ENCODE measurements around the gene FAM117A. TPM values are rescaled to one million over a fixed set of nuclear protein-coding genes. Genes with fewer than 3 reads are reported as not detected.
A peak's percentile ranks its signal among the peaks of the same experiment; 100 is the strongest.

Gene FAM117A
- total RNA-seq, 2 donors from 2014 or later, result 22.4 to 36.4 TPM

GRCh38 chr17:49699966-49700575, 63.9 kb downstream of the FAM117A start:
- H3K4me1 Mint-ChIP-seq (ENCODE audit: low read depth in 2 of 2), result peaks cover 22 to 23% of the 10 kb centered on the region in 2 donors
- DNase-seq (ENCODE audit: low spot score) (peak; percentile 45), ATAC-seq (no peak)
- H3K36me3 Mint-ChIP-seq, result peaks cover 15% of the 10 kb centered on the region
- H3K4me3 Mint-ChIP-seq, result no peak overlapping the region
- no peaks in the 10 kb centered on the region for H3K27me3 Mint-ChIP-seq
- H3K9me3 Mint-ChIP-seq, result no peaks in the 10 kb centered on the region
- H3K27ac Mint-ChIP-seq, result peak overlapping the region; percentile 9 to 42

DNA sequence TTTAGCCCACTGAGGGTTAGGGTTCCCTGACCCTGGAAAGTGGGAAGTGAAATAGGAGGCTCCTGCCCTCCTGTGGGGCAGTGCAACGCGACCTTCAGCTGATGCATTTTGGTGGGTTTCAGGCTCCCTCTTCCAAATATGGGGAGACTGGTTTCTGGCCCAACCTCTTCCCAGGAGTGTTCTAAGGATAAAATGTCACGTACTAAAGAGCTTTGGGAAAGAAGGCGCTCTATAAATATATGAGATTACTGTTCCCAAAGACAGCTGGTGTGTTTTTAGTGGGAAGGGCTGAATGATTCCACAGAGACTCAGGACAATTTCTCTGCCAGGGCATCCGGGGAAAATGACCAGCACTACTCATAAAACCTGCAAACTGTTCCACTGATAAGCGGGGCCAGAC, 65.9 kb downstream of the FAM117A start:
- ATAC-seq, result no peak
- Mint-ChIP-seq H3K4me1 (ENCODE audit: low read depth in 2 of 2) (peaks cover 22 to 24% of the 10 kb centered on the region in 2 donors), H3K36me3 (peaks cover 12% of the 10 kb centered on the region), H3K27ac (no peak overlapping the region), H3K4me3 (no peak overlapping the region), H3K27me3 (no peaks in the 10 kb centered on the region), H3K9me3 (no peaks in the 10 kb centered on the region)
- peak; percentile 31 for DNase-seq (ENCODE audit: low spot score)

DNA sequence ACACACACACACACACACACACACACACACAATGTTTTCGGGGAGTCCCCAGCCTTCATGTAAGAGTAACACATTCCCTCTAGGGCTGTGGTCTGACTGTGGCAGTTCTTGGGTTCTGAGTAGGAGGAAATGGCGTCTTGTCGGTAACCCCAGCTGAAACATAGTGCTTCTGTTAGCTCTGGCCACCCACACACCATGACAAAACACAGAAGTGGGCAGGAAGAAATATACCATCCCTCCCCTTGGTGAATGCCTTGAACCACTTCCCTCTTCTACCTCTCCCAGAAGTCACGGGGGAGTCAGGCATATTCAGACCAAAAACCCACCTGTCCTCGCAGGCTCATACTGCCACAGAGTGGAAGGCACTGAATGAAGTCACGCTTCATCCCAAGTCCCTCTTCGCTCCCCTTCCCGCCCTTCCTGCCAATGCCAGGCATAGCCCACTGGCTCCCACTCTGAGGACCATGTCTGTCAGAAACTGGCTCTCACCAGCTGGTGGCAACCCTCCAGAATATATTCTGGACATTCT, 67.6 kb downstream of the FAM117A start:
- no peaks in the 10 kb centered on the region for H3K9me3 Mint-ChIP-seq
- DNase-seq (ENCODE audit: low spot score), result peak; percentile 90
- peaks cover 22 to 29% of the 10 kb centered on the region in 2 donors for H3K4me1 Mint-ChIP-seq (ENCODE audit: low read depth in 2 of 2)
- H3K27ac Mint-ChIP-seq, result peak overlapping the region; percentile 94 to 96
- peaks cover 10% of the 10 kb centered on the region for H3K36me3 Mint-ChIP-seq
- H3K4me3 Mint-ChIP-seq, result peak overlapping the region; percentile 57
- ATAC-seq, result peak; percentile 96 to 98
- no peaks in the 10 kb centered on the region for H3K27me3 Mint-ChIP-seq

DNA sequence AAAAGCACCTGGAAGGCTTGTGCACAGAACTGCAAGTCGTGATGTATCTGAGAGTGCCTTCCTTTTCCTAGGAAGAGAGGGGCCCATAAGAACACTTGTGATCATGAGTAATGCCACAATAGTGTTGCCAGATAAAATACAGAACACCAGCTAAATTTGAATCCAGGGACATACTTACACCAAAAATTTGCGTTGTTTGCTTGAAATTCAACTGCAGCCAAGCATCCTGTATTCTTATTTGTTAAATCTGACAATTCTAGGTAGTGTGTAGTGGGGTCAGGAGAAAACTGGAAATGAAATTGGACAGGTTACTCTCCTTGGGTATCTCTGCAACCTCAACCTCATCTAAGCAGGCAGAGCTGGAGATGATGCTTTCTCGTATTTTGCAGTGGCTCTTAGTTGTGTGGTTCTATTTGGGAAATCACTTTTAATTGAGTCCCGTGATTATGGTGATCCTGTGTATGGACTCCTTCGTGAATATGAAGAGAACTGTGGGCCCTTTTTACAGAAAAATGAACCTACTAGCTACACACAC, 68.2 kb downstream of the FAM117A start:
- ATAC-seq (peak in 1 of 2 donors; percentile 43), DNase-seq (ENCODE audit: low spot score) (no peak)
- Mint-ChIP-seq H3K4me3 (peak overlapping the region; percentile 57), H3K27me3 (no peaks in the 10 kb centered on the region), H3K4me1 (ENCODE audit: low read depth in 2 of 2) (peaks cover 22 to 29% of the 10 kb centered on the region in 2 donors), H3K9me3 (no peaks in the 10 kb centered on the region), H3K36me3 (peaks cover 6% of the 10 kb centered on the region), H3K27ac (peak overlapping the region; percentile 94 to 96)

GRCh38 chr17:49694847-49695697, 68.9 kb downstream of the FAM117A start:
- peak; percentile 39 to 54 for ATAC-seq
- peak; percentile 73 for DNase-seq (ENCODE audit: low spot score)
- H3K4me3 Mint-ChIP-seq, result peak overlapping the region; percentile 57
- H3K4me1 Mint-ChIP-seq (ENCODE audit: low read depth in 2 of 2), result peaks cover 22 to 29% of the 10 kb centered on the region in 2 donors
- H3K27ac Mint-ChIP-seq, result peak overlapping the region; percentile 94 to 96
- H3K27me3 Mint-ChIP-seq, result no peaks in the 10 kb centered on the region
- H3K9me3 Mint-ChIP-seq, result no peaks in the 10 kb centered on the region
- H3K36me3 Mint-ChIP-seq, result peaks cover 6% of the 10 kb centered on the region

- peaks cover 4% of the 10 kb centered on the region for H3K9me3 Mint-ChIP-seq
- DNase-seq (ENCODE audit: low spot score), result no peak
- peaks cover 36 to 38% of the 10 kb centered on the region in 2 donors for H3K4me1 Mint-ChIP-seq (ENCODE audit: low read depth in 2 of 2)
- H3K27me3 Mint-ChIP-seq, result no peaks in the 10 kb centered on the region
- no peaks in the 10 kb centered on the region for H3K36me3 Mint-ChIP-seq
- H3K4me3 Mint-ChIP-seq, result no peak overlapping the region
- H3K27ac Mint-ChIP-seq, result no peak overlapping the region
- no peak for ATAC-seq
Observed at GRCh38 chr17:49692751-49693150, 71.2 kb downstream of the FAM117A start.

GRCh38 chr17:49691677-49692191, 72.2 kb downstream of the FAM117A start:
- no peak for DNase-seq (ENCODE audit: low spot score)
- H3K4me1 Mint-ChIP-seq (ENCODE audit: low read depth in 2 of 2), result peaks cover 40 to 43% of the 10 kb centered on the region in 2 donors
- peaks cover 4% of the 10 kb centered on the region for H3K9me3 Mint-ChIP-seq
- no peaks in the 10 kb centered on the region for H3K27me3 Mint-ChIP-seq
- H3K4me3 Mint-ChIP-seq, result no peak overlapping the region
- H3K27ac Mint-ChIP-seq, result peak overlapping the region in 1 of 2 donors; percentile 11
- H3K36me3 Mint-ChIP-seq, result no peaks in the 10 kb centered on the region
- no peak for ATAC-seq

- H3K27ac Mint-ChIP-seq, result peak overlapping the region in 1 of 2 donors; percentile 11
- DNase-seq (ENCODE audit: low spot score), result no peak
- no peaks in the 10 kb centered on the region for H3K27me3 Mint-ChIP-seq
- peaks cover 37% of the 10 kb centered on the region in 2 donors for H3K4me1 Mint-ChIP-seq (ENCODE audit: low read depth in 2 of 2)
- no peak overlapping the region for H3K4me3 Mint-ChIP-seq
- H3K9me3 Mint-ChIP-seq, result peaks cover 4% of the 10 kb centered on the region
- no peaks in the 10 kb centered on the region for H3K36me3 Mint-ChIP-seq
- no peak for ATAC-seq
Observed at GRCh38 chr17:49691086-49691676, 72.8 kb downstream of the FAM117A start.

GRCh38 chr17:49690256-49690655, 73.7 kb downstream of the FAM117A start:
- peaks cover 28 to 29% of the 10 kb centered on the region in 2 donors for H3K4me1 Mint-ChIP-seq (ENCODE audit: low read depth in 2 of 2)
- H3K36me3 Mint-ChIP-seq, result no peaks in the 10 kb centered on the region
- H3K4me3 Mint-ChIP-seq, result no peak overlapping the region
- no peak for ATAC-seq
- H3K9me3 Mint-ChIP-seq, result peaks cover 4% of the 10 kb centered on the region
- DNase-seq (ENCODE audit: low spot score), result no peak
- H3K27ac Mint-ChIP-seq, result no peak overlapping the region
- H3K27me3 Mint-ChIP-seq, result no peaks in the 10 kb centered on the region

DNA sequence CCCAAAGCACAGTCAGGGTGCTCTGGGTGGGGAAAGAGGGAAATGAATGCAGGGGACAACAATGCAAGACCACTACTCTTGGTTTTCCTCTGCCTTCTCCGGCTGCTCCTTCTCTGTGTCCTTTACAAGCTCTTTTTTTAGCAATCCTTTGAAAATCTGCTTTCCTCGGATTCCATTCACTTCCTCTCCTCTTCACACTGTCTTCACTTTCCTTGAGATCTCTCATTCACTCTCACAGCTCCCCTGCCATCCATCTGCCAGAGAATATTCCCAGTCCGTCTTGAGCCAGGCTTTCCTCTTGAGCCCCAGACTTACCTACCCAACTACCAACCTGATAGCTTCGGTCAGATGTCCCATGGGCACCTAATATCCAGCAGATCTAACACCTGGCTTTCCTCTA, 75.1 kb downstream of the FAM117A start:
- Mint-ChIP-seq H3K9me3 (peaks cover 4% of the 10 kb centered on the region), H3K36me3 (no peaks in the 10 kb centered on the region), H3K4me3 (peak overlapping the region; percentile 50), H3K27ac (peak overlapping the region; percentile 85 to 97), H3K4me1 (ENCODE audit: low read depth in 2 of 2) (peaks cover 23 to 24% of the 10 kb centered on the region in 2 donors), H3K27me3 (no peaks in the 10 kb centered on the region)
- ATAC-seq, result no peak
- DNase-seq (ENCODE audit: low spot score), result no peak

GRCh38 chr17:49687878-49688491, 75.9 kb downstream of the FAM117A start:
- ATAC-seq, result peak; percentile 68 to 70
- Mint-ChIP-seq H3K27me3 (no peaks in the 10 kb centered on the region), H3K4me1 (ENCODE audit: low read depth in 2 of 2) (peaks cover 23 to 24% of the 10 kb centered on the region in 2 donors), H3K9me3 (peaks cover 4% of the 10 kb centered on the region), H3K4me3 (peak overlapping the region; percentile 56), H3K36me3 (no peaks in the 10 kb centered on the region), H3K27ac (peak overlapping the region; percentile 85 to 97)
- DNase-seq (ENCODE audit: low spot score), result no peak

- Mint-ChIP-seq H3K9me3 (no peaks in the 10 kb centered on the region), H3K4me3 (no peak overlapping the region), H3K36me3 (peaks cover 4% of the 10 kb centered on the region), H3K27me3 (no peaks in the 10 kb centered on the region), H3K27ac (no peak overlapping the region), H3K4me1 (ENCODE audit: low read depth in 2 of 2) (peaks cover 17 to 21% of the 10 kb centered on the region in 2 donors)
- DNase-seq (ENCODE audit: low spot score), result no peak
- ATAC-seq, result no peak
Observed at GRCh38 chr17:49681106-49681979, 82.6 kb downstream of the FAM117A start.
